Measurements from ENCODE around the gene KRT40. TPM values are rescaled to one million over a fixed set of nuclear protein-coding genes. Genes with fewer than 3 reads are reported as not detected.

The KRT40 gene
- total RNA-seq, 4 donors from 2014 or later: 0.21 TPM; not detected in 3

- TF ChIP-seq CTCF (IDR thresholded peaks at IDR 0.05): no peak
- no peak for TF ChIP-seq POLR2A (IDR thresholded peaks at IDR 0.05)
- Histone ChIP-seq H3K36me3 (no peaks in the 10 kb centered on the region), H3K27ac (no peak overlapping the region), H3K9me3 (no peaks in the 10 kb centered on the region), H3K4me3 (no peak overlapping the region), H3K27me3 (no peaks in the 10 kb centered on the region), H3K4me1 (no peaks in the 10 kb centered on the region)
- intact Hi-C loops (cut with DNase I; ENCODE audit: low total_unique reads): no loop called here
- DNase-seq: no peak
These were observed 27.5 kb downstream of the KRT40 start for GRCh38 chr17:40956401-40957254.

DNA sequence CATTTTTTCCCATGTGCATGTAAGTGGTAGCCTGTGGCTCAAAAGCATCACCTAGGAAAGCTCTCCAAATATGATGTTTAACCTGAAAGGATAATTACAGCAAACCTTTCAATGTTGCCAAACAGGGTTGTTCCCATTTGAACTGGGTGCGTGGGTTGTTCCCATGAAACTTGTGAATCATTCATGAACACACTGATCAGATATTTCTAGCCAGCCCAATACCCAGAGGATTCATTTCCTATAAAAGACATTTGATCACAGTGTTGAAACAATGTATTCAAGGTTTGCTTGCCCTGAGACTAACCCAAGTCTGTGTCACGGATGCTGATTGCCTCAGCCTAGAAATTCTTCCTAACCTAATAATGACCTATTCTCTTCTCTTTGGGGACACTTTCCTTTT is 30.2 kb downstream of the KRT40 start:
- intact Hi-C loops (cut with DNase I; ENCODE audit: low total_unique reads): no loop called here
- H3K9me3 ChIP-seq: no peaks in the 10 kb centered on the region
- H3K27ac ChIP-seq: no peak overlapping the region
- no peak overlapping the region for H3K4me3 ChIP-seq
- no peaks in the 10 kb centered on the region for H3K4me1 ChIP-seq
- no peak for DNase-seq
- no peak for TF ChIP-seq CTCF (IDR thresholded peaks at IDR 0.05)
- no peak for TF ChIP-seq POLR2A (IDR thresholded peaks at IDR 0.05)
- no peaks in the 10 kb centered on the region for H3K36me3 ChIP-seq
- H3K27me3 ChIP-seq: no peaks in the 10 kb centered on the region

GRCh38 chr17:40952661-40953060 is 31.5 kb downstream of the KRT40 start:
- no peak overlapping the region for H3K27ac ChIP-seq
- no peaks in the 10 kb centered on the region for H3K36me3 ChIP-seq
- H3K9me3 ChIP-seq: no peaks in the 10 kb centered on the region
- TF ChIP-seq CTCF (IDR thresholded peaks at IDR 0.05) (no peak), POLR2A (IDR thresholded peaks at IDR 0.05) (no peak)
- DNase-seq: no peak
- H3K4me3 ChIP-seq: no peak overlapping the region
- H3K27me3 ChIP-seq: peaks cover 0 to 3% of the 10 kb centered on the region in 2 donors
- intact Hi-C loops (cut with DNase I; ENCODE audit: low total_unique reads): no loop called here
- H3K4me1 ChIP-seq: no peaks in the 10 kb centered on the region

- Histone ChIP-seq H3K4me3 (no peak overlapping the region), H3K27me3 (peaks cover 0 to 3% of the 10 kb centered on the region in 2 donors), H3K27ac (no peak overlapping the region), H3K36me3 (no peaks in the 10 kb centered on the region), H3K9me3 (no peaks in the 10 kb centered on the region), H3K4me1 (no peaks in the 10 kb centered on the region)
- intact Hi-C loops (cut with DNase I; ENCODE audit: low total_unique reads): no loop called here
- no peak for TF ChIP-seq CTCF (IDR thresholded peaks at IDR 0.05)
- TF ChIP-seq POLR2A (IDR thresholded peaks at IDR 0.05): no peak
- no peak for DNase-seq
These were observed 32.0 kb downstream of the KRT40 start for GRCh38 chr17:40952154-40952553.

GRCh38 chr17:40951011-40951622 is 33.0 kb downstream of the KRT40 start:
- Histone ChIP-seq H3K9me3 (no peaks in the 10 kb centered on the region), H3K27ac (no peak overlapping the region), H3K27me3 (peaks cover 0 to 3% of the 10 kb centered on the region in 2 donors), H3K36me3 (no peaks in the 10 kb centered on the region), H3K4me1 (no peaks in the 10 kb centered on the region), H3K4me3 (no peak overlapping the region)
- TF ChIP-seq CTCF (IDR thresholded peaks at IDR 0.05) (no peak), POLR2A (IDR thresholded peaks at IDR 0.05) (no peak)
- intact Hi-C loops (cut with DNase I; ENCODE audit: low total_unique reads): no loop called here
- DNase-seq: no peak
